MCF 10A (cell line): ENCODE data around the gene FBRS. TPM values are rescaled to one million over a fixed set of nuclear protein-coding genes. Genes with fewer than 3 reads are reported as not detected.
"Not testable (repeated sequence)": the region's sequence is repeated elsewhere in the genome, so short reads cannot be mapped to it uniquely, and the experiment has no call there.

ENCODE experiments used
- BruUV-seq: library from RNA; stranded (reverse); fragments of 400-500 nt; replicated peaks from 2 replicates; lab custom pipeline; 2021; lab: Mats Ljungman, UMichigan
- CTCF ChIA-PET: fragments of 300-600 bp; sonication (Branson Sonifier 250); formaldehyde crosslinking; extraction: SDS; loops from one replicate; lab custom pipeline; 2021; ENCODE audit warnings: antibody characterized with exemption, inconsistent platforms; lab: Yijun Ruan, JAX
- POLR2A ChIA-PET: fragments of 300-600, 350-650 bp; sonication (Branson Sonifier 250); formaldehyde crosslinking; extraction: SDS; loops from one replicate; lab custom pipeline; 2020; ENCODE audit warnings: antibody characterized with exemption, inconsistent platforms; lab: Yijun Ruan, JAX
- DNase-seq: peaks from one replicate; pipeline ENCODE4 v3.0.0-alpha.2; 2018; ENCODE audit not compliant: unreplicated experiment
- H3K27ac Mint-ChIP-seq: one replicate; pipeline ENCODE4 v1.8.0; 2022; ENCODE audit warnings: mild to moderate bottlenecking, low read depth, mixed read lengths; ENCODE audit not compliant: unreplicated experiment
- H3K27me3 Mint-ChIP-seq: one replicate; pipeline ENCODE4 v1.8.0; 2022; ENCODE audit warnings: mixed read lengths; ENCODE audit not compliant: insufficient read depth, unreplicated experiment
- H3K36me3 Mint-ChIP-seq: one replicate; pipeline ENCODE4 v1.8.0; 2022; ENCODE audit warnings: mild to moderate bottlenecking, moderate library complexity, mixed read lengths; ENCODE audit not compliant: insufficient read depth, unreplicated experiment
- H3K4me1 Mint-ChIP-seq: one replicate; pipeline ENCODE4 v1.8.0; 2022; ENCODE audit warnings: mixed read lengths; ENCODE audit not compliant: insufficient read depth, unreplicated experiment
- H3K4me3 Mint-ChIP-seq: one replicate; pipeline ENCODE4 v1.8.0; 2022; ENCODE audit warnings: mild to moderate bottlenecking, moderate library complexity, mixed read lengths; ENCODE audit not compliant: unreplicated experiment
- H3K9me3 Mint-ChIP-seq: one replicate; pipeline ENCODE4 v1.8.0; 2022; ENCODE audit warnings: mixed read lengths; ENCODE audit not compliant: unreplicated experiment
- intact Hi-C: fragments of 100-400 bp; cut with micrococcal nuclease; formaldehyde crosslinking; loops from 2 replicates; pipeline ENCODE4 v1.14.1; 2022
- total RNA-seq: library from RNA; stranded (reverse); gene quantifications from 2 replicates; pipeline ENCODE4 v1.2.3, GENCODE V29; 2022
- TF ChIP-seq, protein P1 (sequence below): fragments of 200-600 bp; IDR thresholded peaks from one replicate; pipeline ENCODE4 v1.8.0; 2022; ENCODE audit warnings: antibody characterized with exemption, mild to moderate bottlenecking; ENCODE audit not compliant: unreplicated experiment

Gene FBRS
- total RNA-seq, 1 experiment from 2014 or later, result 69.1 TPM

DNA sequence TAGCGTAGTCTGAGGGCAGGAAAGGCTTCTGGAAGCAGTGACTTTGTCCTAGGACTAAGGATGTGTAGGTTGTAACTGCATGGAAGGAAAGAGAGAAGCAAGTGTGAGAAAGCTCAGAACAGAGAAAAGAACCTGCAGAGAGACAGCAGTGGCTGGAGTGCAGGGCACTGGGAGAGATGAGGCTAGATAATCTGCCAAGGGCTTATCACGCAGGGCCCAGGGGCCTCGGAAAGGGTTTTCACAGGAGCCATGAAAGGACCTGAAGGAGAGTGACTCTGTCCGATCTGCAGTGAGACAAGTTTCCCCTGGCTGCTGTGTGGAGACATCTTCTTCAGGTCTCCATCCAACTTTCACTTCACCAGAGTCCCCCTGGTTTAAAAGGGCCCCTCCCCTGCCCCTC, 33.7 kb downstream of the FBRS start:
- H3K36me3 Mint-ChIP-seq, result no peaks in the 10 kb centered on the region
- ChIA-PET CTCF (interaction anchor here (1.2 kb wide), 1 partner anchor 250 kb away, joined by 3 read pairs; no protein-coding TSS in a partner anchor), POLR2A (no interaction called here)
- no peaks in the 10 kb centered on the region for H3K9me3 Mint-ChIP-seq
- no peak overlapping the region for H3K27ac Mint-ChIP-seq
- no peak overlapping the region for H3K4me3 Mint-ChIP-seq
- no peak for DNase-seq
- H3K27me3 Mint-ChIP-seq, result no peaks in the 10 kb centered on the region
- intact Hi-C loops, result no loop called here
- TF ChIP-seq, protein P1, sequence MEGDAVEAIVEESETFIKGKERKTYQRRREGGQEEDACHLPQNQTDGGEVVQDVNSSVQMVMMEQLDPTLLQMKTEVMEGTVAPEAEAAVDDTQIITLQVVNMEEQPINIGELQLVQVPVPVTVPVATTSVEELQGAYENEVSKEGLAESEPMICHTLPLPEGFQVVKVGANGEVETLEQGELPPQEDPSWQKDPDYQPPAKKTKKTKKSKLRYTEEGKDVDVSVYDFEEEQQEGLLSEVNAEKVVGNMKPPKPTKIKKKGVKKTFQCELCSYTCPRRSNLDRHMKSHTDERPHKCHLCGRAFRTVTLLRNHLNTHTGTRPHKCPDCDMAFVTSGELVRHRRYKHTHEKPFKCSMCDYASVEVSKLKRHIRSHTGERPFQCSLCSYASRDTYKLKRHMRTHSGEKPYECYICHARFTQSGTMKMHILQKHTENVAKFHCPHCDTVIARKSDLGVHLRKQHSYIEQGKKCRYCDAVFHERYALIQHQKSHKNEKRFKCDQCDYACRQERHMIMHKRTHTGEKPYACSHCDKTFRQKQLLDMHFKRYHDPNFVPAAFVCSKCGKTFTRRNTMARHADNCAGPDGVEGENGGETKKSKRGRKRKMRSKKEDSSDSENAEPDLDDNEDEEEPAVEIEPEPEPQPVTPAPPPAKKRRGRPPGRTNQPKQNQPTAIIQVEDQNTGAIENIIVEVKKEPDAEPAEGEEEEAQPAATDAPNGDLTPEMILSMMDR, result no peak
- BruUV-seq, result no TSS peak
- peaks cover 10% of the 10 kb centered on the region for H3K4me1 Mint-ChIP-seq

DNA sequence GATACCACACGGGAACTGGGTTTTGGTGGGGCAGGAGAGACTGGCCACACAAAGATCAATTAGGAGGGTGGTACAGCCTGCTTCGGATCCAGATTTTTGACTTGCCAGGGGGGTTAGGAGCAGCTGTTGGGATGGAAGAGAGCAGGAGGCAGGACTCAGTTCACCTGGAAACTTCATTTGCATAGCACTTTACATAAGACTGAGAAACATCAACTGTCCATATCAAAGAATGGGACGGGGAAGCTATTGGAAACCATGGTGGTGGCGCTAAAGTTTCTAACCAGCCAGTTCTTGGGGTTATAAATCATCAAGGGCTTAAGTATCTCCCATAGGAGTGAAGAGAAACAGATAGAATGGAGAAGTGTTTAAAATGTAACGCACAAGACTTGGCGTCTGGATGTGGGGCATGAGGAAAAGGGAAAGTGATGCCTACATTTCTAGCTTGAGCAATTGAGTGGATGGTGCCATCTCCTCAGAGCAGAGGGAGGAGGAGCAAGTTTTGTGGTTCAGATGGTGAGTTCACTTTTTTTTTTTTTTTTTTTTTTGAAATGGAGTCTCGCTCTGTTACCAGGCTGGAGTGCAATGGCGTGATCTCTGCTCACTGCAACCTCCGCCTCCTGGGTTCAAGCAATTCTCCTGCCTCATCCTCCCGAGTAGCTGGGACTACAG, 34.3 kb downstream of the FBRS start:
- Mint-ChIP-seq H3K4me1 (peaks cover 10% of the 10 kb centered on the region), H3K27me3 (no peaks in the 10 kb centered on the region), H3K27ac (no peak overlapping the region), H3K9me3 (no peaks in the 10 kb centered on the region), H3K4me3 (no peak overlapping the region), H3K36me3 (peaks cover 2% of the 10 kb centered on the region)
- ChIA-PET POLR2A (interaction anchor here (1.1 kb wide), 1 partner anchor 296 kb away, joined by 4 read pairs; no protein-coding TSS in a partner anchor), CTCF (interaction anchor here (0.6 to 1.3 kb wide), 7 partner anchors 20 to 250 kb away, joined by 3 to 12 read pairs (median 3); partner anchors contain the start of genes CTF1 and FBRS)
- no TSS peak for BruUV-seq
- TF ChIP-seq, protein P1, result no peak
- intact Hi-C loops, result no loop called here
- DNase-seq, result no peak

DNA sequence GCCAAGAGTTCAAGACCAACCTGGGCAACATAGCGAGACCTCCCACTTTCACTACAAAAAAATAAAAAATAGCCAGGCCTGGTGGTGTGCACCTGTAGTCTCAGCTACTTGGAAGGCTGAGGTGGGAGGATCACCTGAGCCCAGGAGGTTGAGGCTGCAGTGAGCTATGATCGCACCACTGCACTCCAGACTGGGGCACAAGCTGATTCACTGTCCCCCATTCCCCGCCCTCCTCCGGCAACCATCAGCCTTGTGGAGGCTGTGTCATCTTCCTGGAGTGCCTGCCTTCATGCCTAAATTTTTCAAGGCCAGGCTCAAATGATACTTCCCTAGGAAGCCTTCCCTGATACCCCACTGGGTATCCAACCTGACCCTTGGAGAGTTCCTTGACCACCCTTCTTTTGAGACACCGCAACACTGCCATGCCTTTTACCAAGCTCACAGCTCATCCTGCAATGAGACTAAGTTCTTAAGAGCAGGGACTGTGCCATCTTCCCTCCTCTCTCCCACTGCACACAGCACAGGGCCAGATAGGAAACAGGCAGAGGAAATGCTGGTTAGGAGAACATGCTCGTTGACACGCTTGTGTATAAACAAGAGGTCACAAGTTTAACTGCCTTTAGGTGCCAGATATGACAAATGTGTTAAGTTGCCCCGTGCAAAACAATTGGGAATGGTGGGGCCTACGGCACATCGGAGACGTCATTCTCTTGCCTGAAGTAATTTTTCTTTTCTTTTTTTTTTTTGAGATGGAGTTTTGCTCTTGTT, 36.9 kb downstream of the FBRS start:
- Mint-ChIP-seq H3K4me3 (no peak overlapping the region), H3K27me3 (no peaks in the 10 kb centered on the region), H3K4me1 (peaks cover 17% of the 10 kb centered on the region), H3K27ac (no peak overlapping the region), H3K36me3 (peaks cover 22% of the 10 kb centered on the region), H3K9me3 (no peaks in the 10 kb centered on the region)
- BruUV-seq, result no TSS peak
- DNase-seq, result no peak
- ChIA-PET CTCF (interaction anchor here (0.5 to 2.0 kb wide), 10 partner anchors 10 to 320 kb away, joined by 3 to 14 read pairs (median 4); partner anchors contain the start of gene FBRS), POLR2A (interaction anchor here (1.2 kb wide), 1 partner anchor 159 kb away, joined by 3 read pairs; no protein-coding TSS in a partner anchor)
- TF ChIP-seq, protein P1, result no peak
- intact Hi-C loops, result loop anchor here (1.0 to 5.0 kb wide), 3 partner anchors 22 to 202 kb away; partner anchors contain the start of gene CTF1

GRCh38 chr16:30696646-30697045, 38.4 kb downstream of the FBRS start:
- BruUV-seq, H3K27ac Mint-ChIP-seq, DNase-seq, H3K4me3 Mint-ChIP-seq, H3K9me3 Mint-ChIP-seq, H3K27me3 Mint-ChIP-seq: not testable (repeated sequence)
- intact Hi-C loops, result loop anchor here (5.0 kb wide), 1 partner anchor 201 kb away; the partner anchor contains the start of gene CTF1
- ChIA-PET CTCF (interaction anchor here (0.6 to 1.4 kb wide), 6 partner anchors 15 to 280 kb away, joined by 3 to 6 read pairs (median 4); no protein-coding TSS in a partner anchor), POLR2A (interaction anchor here (0.7 to 1.8 kb wide), 14 partner anchors 8 to 162 kb away, joined by 3 to 13 read pairs (median 4); partner anchors contain the start of genes PHKG2, PRR14 and ZNF747)
- Mint-ChIP-seq H3K4me1 (peaks cover 16% of the 10 kb centered on the region), H3K36me3 (peaks cover 35% of the 10 kb centered on the region)
